Ammon's horn (tissue), 1 donor: ENCODE data around the gene FCER2.

Experiments used
- DNase-seq: peaks from one replicate; pipeline ENCODE4 v3.0.0-alpha.2; 2016; ENCODE audit warnings: low spot score

FCER2 gene

GRCh38 chr19:7733376-7733775 lies 31.4 kb upstream of the FCER2 start:
- DNase-seq, result no peak

GRCh38 chr19:7732045-7732444 lies 30.1 kb upstream of the FCER2 start, which contains the start of gene CLEC4G:
Gene CLEC4G, minus strand, starts transcription at chr19:7732110. Its CDS starts 8 bp downstream, at chr19:7732102.
- DNase-seq, result no peak

GRCh38 chr19:7731615-7732014 lies 29.7 kb upstream of the FCER2 start:
- no peak for DNase-seq

DNA sequence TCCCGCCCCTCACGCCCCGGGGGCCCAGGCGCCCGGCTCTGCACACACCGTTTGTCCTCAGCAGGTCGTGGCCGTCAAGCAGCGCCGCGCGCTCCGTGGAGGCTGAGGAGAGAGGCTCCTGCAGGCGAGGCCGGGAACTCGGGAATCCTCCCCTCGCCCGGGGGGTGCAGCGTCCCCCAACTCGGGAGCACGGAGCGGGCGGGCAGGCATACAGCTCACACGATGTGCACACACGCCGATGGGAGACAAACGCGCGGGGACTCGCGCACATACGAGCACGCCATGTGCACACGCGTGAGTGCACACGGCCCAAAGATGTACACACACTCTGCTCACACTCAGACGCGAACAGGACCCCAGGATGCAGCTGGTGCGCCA lies 29.3 kb upstream of the FCER2 start:
- no peak for DNase-seq

GRCh38 chr19:7730286-7731217 lies 28.6 kb upstream of the FCER2 start:
- no peak for DNase-seq

DNA sequence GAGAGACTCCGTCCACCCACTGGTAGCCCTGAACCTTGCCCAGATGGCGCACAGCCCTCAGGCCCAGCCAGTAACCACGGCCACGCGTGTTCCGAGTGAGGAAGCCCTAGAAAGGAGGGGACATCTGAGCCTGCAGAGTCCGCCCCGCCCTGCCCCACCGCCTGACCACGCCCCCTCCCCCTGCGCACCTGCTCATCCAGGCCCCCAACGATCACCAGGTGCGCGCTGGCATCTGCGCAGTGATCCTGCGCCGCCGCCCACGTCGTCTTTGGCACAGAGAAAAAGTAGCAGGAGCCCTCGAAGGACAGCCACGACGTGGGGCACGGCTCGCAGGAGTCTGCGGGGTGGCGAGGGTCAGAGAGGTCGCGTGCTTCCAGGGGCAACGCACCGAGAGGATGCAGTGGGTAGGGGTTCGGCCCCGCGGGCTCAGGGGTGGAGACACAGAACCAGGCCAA lies 27.9 kb upstream of the FCER2 start:
- no peak for DNase-seq

DNA sequence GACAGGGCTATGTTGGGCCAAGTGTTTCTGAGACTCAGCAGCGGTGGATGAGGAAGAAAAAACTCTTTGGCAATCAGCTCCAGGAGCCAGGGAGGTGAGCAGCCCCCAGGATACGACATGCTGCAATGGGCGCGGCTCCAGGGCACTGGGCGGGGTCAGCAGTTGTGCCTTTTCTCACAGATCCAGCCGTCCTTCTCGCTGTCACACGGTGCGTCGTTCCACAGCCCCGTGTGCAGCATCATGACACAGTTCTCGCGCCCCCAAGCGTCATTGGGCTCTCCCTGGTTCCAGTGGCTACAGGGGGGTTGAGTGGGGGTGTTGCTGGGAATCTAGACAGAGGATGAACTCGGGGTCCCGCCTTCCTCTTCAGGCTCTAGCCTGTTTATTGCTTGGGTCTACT lies 27.3 kb upstream of the FCER2 start:
- no peak for DNase-seq

GRCh38 chr19:7725791-7726190 lies 23.9 kb upstream of the FCER2 start:
- DNase-seq, result no peak

DNA sequence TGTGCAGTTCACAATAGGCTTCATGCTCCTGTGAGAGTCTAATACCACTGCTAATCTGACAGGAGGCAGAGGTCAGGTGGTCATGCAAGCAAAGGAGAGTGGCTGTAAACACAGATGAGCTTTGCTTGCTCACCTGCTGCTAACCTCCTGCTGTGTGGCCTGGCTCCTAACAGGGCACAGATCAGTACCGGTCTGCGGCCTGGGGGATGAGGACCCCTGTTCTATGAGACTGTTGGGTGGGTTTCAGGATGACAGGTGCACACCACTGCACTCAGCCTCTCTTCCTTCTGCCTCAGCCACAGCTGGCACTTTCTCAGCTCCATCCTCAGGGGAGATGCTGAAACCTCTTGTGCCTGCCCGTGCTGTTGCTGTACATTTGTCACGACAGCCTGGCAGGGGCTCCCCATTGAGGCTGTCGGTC lies 20.3 kb upstream of the FCER2 start:
- DNase-seq, result no peak

- no peak for DNase-seq
These were observed 18.4 kb upstream of the FCER2 start for GRCh38 chr19:7720351-7720750.

GRCh38 chr19:7718668-7719067 lies 16.7 kb upstream of the FCER2 start:
- DNase-seq, result no peak

GRCh38 chr19:7716762-7717161 lies 14.8 kb upstream of the FCER2 start:
- DNase-seq, result no peak

- DNase-seq, result no peak
These were observed 13.7 kb upstream of the FCER2 start for GRCh38 chr19:7715671-7716070.

DNA sequence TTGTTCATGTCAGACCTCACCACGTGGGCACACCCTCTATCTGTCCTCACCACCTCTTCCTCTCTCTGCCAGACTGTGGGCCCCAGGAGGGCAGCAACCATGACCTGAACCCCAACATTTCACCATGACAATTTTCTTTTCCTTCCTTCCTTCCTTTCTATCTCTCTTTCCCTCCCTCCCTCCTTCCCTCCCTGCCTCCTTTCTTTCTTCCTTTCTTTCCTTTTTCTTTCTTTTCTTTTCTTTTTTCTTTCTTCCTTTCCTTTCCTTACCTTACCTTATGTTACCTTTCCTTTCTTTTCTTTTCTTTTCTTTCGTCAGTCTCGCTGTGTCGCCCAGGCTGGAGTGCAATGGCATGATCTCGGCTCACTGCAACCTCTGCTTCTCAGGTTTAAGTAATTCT lies 8.7 kb upstream of the FCER2 start:
- DNase-seq, result no peak

- DNase-seq, result no peak
These were observed 8.1 kb upstream of the FCER2 start for GRCh38 chr19:7709932-7710460.

DNA sequence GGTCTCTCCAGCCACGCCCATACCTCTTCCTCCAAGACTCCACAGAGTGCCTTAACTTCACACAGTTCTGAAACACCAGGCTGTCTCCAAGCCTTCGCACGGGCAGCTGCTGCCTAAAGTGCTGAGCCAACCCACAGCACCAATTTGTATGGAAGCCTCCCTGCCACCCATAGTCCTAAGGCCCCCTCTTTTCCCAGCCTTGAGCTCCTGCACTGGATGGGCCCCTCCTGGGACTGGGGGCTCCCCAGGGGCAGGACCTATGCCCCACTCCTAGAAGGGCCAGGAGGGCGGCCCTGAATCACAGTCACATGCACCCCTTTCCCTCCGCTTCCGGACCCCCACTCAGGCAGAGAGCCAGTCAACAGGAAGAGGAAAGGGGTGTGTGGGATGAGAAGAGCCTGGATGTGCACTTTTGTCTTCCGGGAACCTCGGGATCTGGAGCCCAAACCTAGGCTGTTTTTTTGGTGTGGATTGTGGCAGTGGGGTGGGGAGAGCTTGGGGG lies 5.1 kb upstream of the FCER2 start:
- no peak for DNase-seq

- no peak for DNase-seq
These were observed 4.4 kb upstream of the FCER2 start for GRCh38 chr19:7706188-7706954.

- peak; percentile 4 for DNase-seq
These were observed 3.7 kb upstream of the FCER2 start for GRCh38 chr19:7705387-7706187.

DNA sequence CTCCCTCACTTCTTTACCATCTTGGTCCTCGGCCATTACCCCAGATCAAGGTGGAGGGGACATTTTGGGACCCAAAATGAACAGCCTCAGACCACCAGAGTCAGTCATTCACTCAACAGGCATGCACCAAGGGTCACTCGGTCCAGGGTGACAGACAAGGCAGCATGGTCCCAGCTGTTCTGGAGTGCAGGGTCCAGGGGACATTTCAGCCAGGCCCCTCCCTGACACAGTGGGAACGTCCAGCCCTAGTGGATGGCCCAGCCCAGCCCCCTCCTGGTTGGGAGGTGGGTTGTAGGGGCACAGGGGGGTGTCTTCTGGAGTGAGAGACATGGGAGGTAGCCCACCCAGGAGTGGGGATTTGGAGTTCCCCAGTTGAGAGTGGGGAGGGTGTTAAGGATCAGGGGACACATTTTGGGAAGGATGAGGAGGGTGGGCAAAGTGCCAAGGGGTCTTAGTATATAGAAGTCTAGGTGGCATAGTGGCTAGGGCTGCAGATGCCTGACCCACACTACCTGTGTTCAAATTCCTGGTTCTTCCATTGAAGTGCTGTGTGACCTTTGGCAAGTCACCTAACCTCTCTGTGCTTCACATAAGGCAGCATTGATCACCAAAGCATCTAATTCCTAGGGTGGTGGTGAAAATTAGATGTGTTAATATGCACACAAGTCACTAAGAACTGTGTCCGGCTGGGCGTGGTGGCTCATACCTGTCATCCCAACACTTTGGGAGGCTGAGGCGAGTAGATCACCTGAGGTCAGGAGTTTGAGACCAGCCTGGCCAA lies 2.5 kb upstream of the FCER2 start:
- DNase-seq, result no peak

- DNase-seq, result no peak
These were observed 1.4 kb upstream of the FCER2 start for GRCh38 chr19:7703332-7703731.
